ENCODE measurements around the gene DPYD. TPM values are rescaled to one million over a fixed set of nuclear protein-coding genes. Genes with fewer than 3 reads are reported as not detected.

DPYD gene
- total and polyA plus RNA-seq, 11 donors = 2.6 to 38.4 (median 7.8) TPM

DNA sequence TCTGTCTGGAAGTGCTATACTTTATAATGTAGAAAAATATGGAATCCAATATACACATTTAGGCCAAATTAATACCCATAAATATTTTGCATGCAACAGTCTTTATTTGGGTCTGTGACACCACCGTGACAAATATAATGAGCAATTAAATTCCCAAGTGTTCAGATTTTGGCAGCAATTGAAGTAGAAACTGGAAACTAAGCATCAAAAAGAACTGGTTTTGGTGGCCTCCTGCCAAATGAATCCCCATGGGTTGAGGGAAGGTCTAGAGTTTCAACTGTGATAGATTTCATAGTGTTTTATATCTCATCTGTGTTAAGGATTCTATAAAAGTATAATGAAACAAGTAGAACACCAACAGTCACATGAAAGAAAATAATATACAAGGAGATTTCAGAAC is 88.4 kb downstream of the DPYD start:
- ATAC-seq (peak in 1 of 4 donors; percentile 26), DNase-seq (peak in 4 of 5 donors; percentile 43 to 48 (median 46))

DNA sequence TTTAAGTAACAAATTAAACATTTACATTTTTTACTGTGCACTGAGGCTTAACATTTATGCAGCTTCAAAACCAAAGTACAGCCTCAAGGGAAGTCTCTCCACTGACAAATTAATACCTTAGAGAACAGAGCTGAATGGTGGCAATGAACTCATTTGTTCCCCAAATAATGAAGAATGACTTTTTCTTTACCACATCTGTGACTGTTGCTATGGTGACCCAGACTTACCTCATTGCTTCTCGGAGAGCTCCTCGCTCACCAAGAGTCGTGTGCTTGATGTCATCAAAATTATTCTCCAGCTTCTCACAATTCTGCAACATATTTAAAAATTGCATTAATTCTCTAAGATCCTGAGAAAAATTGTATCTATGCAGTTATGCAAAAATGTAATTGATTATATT is 92.9 kb downstream of the DPYD start:
- WGBS, 4 donors = 86 to 96% (median 90%) methylated on average over 3 of the region's 3 CpGs
- Histone ChIP-seq H3K27ac (no peak overlapping the region), H3K9me3 (no peaks in the 10 kb centered on the region), H3K4me1 (peaks cover 0 to 19% (median 4%) of the 10 kb centered on the region in 12 donors), H3K27me3 (no peaks in the 10 kb centered on the region), H3K4me3 (no peak overlapping the region), H3K36me3 (no peaks in the 10 kb centered on the region)
- no peak for DNase-seq
- ATAC-seq = no peak
- TF ChIP-seq POLR2A (IDR thresholded peaks at IDR 0.05) = no peak
- TF ChIP-seq, protein P1, sequence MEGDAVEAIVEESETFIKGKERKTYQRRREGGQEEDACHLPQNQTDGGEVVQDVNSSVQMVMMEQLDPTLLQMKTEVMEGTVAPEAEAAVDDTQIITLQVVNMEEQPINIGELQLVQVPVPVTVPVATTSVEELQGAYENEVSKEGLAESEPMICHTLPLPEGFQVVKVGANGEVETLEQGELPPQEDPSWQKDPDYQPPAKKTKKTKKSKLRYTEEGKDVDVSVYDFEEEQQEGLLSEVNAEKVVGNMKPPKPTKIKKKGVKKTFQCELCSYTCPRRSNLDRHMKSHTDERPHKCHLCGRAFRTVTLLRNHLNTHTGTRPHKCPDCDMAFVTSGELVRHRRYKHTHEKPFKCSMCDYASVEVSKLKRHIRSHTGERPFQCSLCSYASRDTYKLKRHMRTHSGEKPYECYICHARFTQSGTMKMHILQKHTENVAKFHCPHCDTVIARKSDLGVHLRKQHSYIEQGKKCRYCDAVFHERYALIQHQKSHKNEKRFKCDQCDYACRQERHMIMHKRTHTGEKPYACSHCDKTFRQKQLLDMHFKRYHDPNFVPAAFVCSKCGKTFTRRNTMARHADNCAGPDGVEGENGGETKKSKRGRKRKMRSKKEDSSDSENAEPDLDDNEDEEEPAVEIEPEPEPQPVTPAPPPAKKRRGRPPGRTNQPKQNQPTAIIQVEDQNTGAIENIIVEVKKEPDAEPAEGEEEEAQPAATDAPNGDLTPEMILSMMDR (IDR thresholded peaks at IDR 0.05) = no peak
- intact Hi-C loops (cut with DNase I) = loop anchor here in 1 of 10 donors (10.0 kb wide), 1 partner anchor 863 kb away; no protein-coding TSS in a partner anchor

More for the DNA sequence above, 88.4 kb downstream of the DPYD start:
- H3K4me3 ChIP-seq = no peak overlapping the region
- H3K4me1 ChIP-seq = peaks cover 0 to 21% (median 0%) of the 10 kb centered on the region in 12 donors
- TF ChIP-seq POLR2A (IDR thresholded peaks at IDR 0.05) = no peak
- TF ChIP-seq, protein P1 (IDR thresholded peaks at IDR 0.05) = no peak
- no peaks in the 10 kb centered on the region for H3K36me3 ChIP-seq
- intact Hi-C loops (cut with DNase I) = no loop called here
- no peak overlapping the region for H3K27ac ChIP-seq
- WGBS, 4 donors = 32 to 50% (median 38%) methylated on average over 1 of the region's 1 CpG
- H3K9me3 ChIP-seq = no peaks in the 10 kb centered on the region
- no peaks in the 10 kb centered on the region for H3K27me3 ChIP-seq

DNA sequence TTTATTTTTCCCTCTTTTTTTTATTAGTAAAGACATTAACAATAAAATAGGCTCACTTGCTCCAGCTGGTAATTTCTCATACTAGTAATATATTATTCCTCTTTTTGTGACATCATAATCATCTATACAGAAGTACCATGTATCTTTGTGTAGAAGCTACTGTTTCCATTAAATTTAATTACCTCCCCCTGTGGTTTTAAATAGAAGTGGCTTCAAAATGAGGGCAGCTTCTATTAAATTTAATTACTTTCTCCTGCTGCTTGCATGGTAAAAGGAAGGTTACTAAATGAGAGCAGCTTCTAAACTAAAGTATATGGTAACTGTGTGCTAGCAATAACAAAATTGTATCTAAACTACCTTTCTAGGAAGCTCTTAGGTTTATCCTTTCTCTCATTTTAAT is 94.0 kb downstream of the DPYD start:
- no peak for ATAC-seq
- H3K4me1 ChIP-seq = peaks cover 0 to 11% (median 0%) of the 10 kb centered on the region in 12 donors
- H3K27ac ChIP-seq = no peak overlapping the region
- no peaks in the 10 kb centered on the region for H3K9me3 ChIP-seq
- intact Hi-C loops (cut with DNase I) = loop anchor here in 1 of 10 donors (10.0 kb wide), 1 partner anchor 862 kb away; no protein-coding TSS in a partner anchor
- DNase-seq = no peak
- no peaks in the 10 kb centered on the region for H3K36me3 ChIP-seq
- H3K4me3 ChIP-seq = no peak overlapping the region
- no peak for TF ChIP-seq POLR2A (IDR thresholded peaks at IDR 0.05)
- TF ChIP-seq, protein P1 (IDR thresholded peaks at IDR 0.05) = no peak
- H3K27me3 ChIP-seq = no peaks in the 10 kb centered on the region

DNA sequence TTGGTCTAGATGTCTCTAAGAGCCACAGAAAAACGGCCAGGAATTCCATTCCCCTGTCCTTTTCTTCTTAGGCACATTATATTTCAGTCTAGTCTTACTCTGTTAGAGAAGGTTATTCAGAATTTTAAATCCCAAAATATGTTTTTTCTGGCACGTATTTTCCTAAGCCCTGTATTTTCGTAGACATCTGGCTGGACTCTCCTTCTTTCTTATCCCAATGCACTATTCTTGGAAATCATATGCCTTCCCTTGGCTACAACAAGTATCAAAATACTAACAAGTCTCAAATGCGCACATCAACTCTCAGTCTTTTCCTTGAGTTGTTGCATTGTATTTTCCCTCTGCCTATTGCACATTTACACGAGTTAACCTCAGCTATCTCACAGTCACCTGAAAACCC is 96.2 kb downstream of the DPYD start:
- 48 to 57% (median 50%) methylated on average over 5 of the region's 5 CpGs for WGBS, 4 donors
- no peaks in the 10 kb centered on the region for H3K27me3 ChIP-seq
- H3K36me3 ChIP-seq = no peaks in the 10 kb centered on the region
- DNase-seq (no peak), ATAC-seq (peak in 2 of 4 donors; percentile 33 to 62)
- no peak overlapping the region for H3K4me3 ChIP-seq
- H3K4me1 ChIP-seq = peaks cover 0 to 11% (median 0%) of the 10 kb centered on the region in 12 donors
- intact Hi-C loops (cut with DNase I) = loop anchor here in 1 of 10 donors (10.0 kb wide), 1 partner anchor 860 kb away; no protein-coding TSS in a partner anchor
- H3K27ac ChIP-seq = no peak overlapping the region
- TF ChIP-seq POLR2A (IDR thresholded peaks at IDR 0.05) = no peak
- TF ChIP-seq, protein P1 (IDR thresholded peaks at IDR 0.05) = no peak
- H3K9me3 ChIP-seq = no peaks in the 10 kb centered on the region
